Endodermal cell (in vitro differentiated cells): ENCODE results near the gene ABI2. TPM values are rescaled to one million over a fixed set of nuclear protein-coding genes. Genes with fewer than 3 reads are reported as not detected.

ENCODE experiments used
- DNase-seq: peaks from one replicate; pipeline ENCODE4 v3.0.0-alpha.2; 2017
- H3K27ac ChIP-seq: 2 replicates; pipeline ENCODE4 v1.5.1; 2013; ENCODE audit warnings: mild to moderate bottlenecking, low read depth, low read length, moderate library complexity
- H3K27me3 ChIP-seq: 2 replicates; pipeline ENCODE4 v1.6.1; 2013; ENCODE audit warnings: mild to moderate bottlenecking, low read length, moderate library complexity; ENCODE audit not compliant: insufficient read depth, control insufficient read depth, poor library complexity, severe bottlenecking
- H3K36me3 ChIP-seq: 2 replicates; pipeline ENCODE4 v1.7.0; 2013; ENCODE audit warnings: mild to moderate bottlenecking, low read length, moderate library complexity; ENCODE audit not compliant: control insufficient read depth, insufficient read depth
- H3K4me1 ChIP-seq: one replicate; pipeline ENCODE4 v1.7.0; 2013; ENCODE audit warnings: low read length; ENCODE audit not compliant: control insufficient read depth, insufficient read depth
- H3K4me3 ChIP-seq: 2 replicates; pipeline ENCODE4 v1.5.1; 2013; ENCODE audit warnings: mild to moderate bottlenecking, low read length, moderate library complexity
- H3K9ac ChIP-seq: 2 replicates; pipeline ENCODE4 v1.6.1; 2013; ENCODE audit warnings: mild to moderate bottlenecking, low read length, moderate library complexity; ENCODE audit not compliant: poor library complexity, severe bottlenecking; ENCODE audit errors: extremely low read depth
- H3K9me3 ChIP-seq: 2 replicates; pipeline ENCODE4 v1.6.1; 2013; ENCODE audit warnings: mild to moderate bottlenecking, low read length, moderate library complexity; ENCODE audit not compliant: control insufficient read depth
- H3K27ac Mint-ChIP-seq: 2 replicates; pipeline ENCODE4 v1.8.0; 2020; ENCODE audit warnings: mixed read lengths
- H3K27me3 Mint-ChIP-seq: 2 replicates; pipeline ENCODE4 v1.8.0; 2021; ENCODE audit warnings: mild to moderate bottlenecking, mixed read lengths; ENCODE audit not compliant: insufficient read depth
- H3K36me3 Mint-ChIP-seq: 2 replicates; pipeline ENCODE4 v1.8.0; 2020; ENCODE audit warnings: low read depth, mixed read lengths
- H3K4me1 Mint-ChIP-seq: 2 replicates; pipeline ENCODE4 v1.8.0; 2020; ENCODE audit warnings: mixed read lengths
- H3K4me3 Mint-ChIP-seq: 2 replicates; pipeline ENCODE4 v1.8.0; 2020; ENCODE audit warnings: mild to moderate bottlenecking, moderate library complexity, mixed read lengths
- H3K9me3 Mint-ChIP-seq: 2 replicates; pipeline ENCODE4 v1.8.0; 2020; ENCODE audit warnings: mild to moderate bottlenecking, mixed read lengths
- WGBS, 2 experiments: methylation state at CpG; one replicate each; pipeline versions ENCODE4 v1.1.5 to v1.1.7; 2013; ENCODE audit warnings: missing lambda C conversion rate in 2 of 2, mixed read lengths in 1 of 2; ENCODE audit not compliant: insufficient coverage in 1 of 2, insufficient read length in 1 of 2; 5-methylcytosine and 5-hydroxymethylcytosine counted together
- total RNA-seq, 2 donors: library from RNA; stranded (reverse); fragmentation: NEBNext Ultra II Directional in 1 of 2; extraction: Animal tissue kit (Norgen Biotek cat#: 25700) in 1 of 2; gene quantifications; 2 replicates in 1 of 2; 3 replicates in 1 of 2; pipeline ENCODE4 v1.2.1, GENCODE V29; 2021
- TF ChIP-seq, protein P1 (sequence below): fragments of 200-600 bp; sonication (generic); conservative IDR thresholded peaks from 2 replicates; pipeline ENCODE4 v1.5.0; 2021; ENCODE audit warnings: antibody characterized with exemption, mild to moderate bottlenecking

Gene ABI2
- total RNA-seq, 2 donors from 2014 or later = 115 to 139 TPM

GRCh38 chr2:203399031-203399430 lies 70.8 kb downstream of the ABI2 start:
- Mint-ChIP-seq H3K9me3 (no peaks in the 10 kb centered on the region), H3K4me3 (no peak overlapping the region), H3K36me3 (peaks cover 56% of the 10 kb centered on the region), H3K27ac (no peak overlapping the region), H3K27me3 (no peaks in the 10 kb centered on the region), H3K4me1 (peaks cover 4% of the 10 kb centered on the region)
- H3K27ac ChIP-seq = no peak overlapping the region
- peaks cover 8% of the 10 kb centered on the region for H3K9me3 ChIP-seq
- no peaks in the 10 kb centered on the region for H3K27me3 ChIP-seq
- no peaks in the 10 kb centered on the region for H3K4me1 ChIP-seq
- TF ChIP-seq, protein P1, sequence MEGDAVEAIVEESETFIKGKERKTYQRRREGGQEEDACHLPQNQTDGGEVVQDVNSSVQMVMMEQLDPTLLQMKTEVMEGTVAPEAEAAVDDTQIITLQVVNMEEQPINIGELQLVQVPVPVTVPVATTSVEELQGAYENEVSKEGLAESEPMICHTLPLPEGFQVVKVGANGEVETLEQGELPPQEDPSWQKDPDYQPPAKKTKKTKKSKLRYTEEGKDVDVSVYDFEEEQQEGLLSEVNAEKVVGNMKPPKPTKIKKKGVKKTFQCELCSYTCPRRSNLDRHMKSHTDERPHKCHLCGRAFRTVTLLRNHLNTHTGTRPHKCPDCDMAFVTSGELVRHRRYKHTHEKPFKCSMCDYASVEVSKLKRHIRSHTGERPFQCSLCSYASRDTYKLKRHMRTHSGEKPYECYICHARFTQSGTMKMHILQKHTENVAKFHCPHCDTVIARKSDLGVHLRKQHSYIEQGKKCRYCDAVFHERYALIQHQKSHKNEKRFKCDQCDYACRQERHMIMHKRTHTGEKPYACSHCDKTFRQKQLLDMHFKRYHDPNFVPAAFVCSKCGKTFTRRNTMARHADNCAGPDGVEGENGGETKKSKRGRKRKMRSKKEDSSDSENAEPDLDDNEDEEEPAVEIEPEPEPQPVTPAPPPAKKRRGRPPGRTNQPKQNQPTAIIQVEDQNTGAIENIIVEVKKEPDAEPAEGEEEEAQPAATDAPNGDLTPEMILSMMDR = no peak
- peaks cover 44% of the 10 kb centered on the region for H3K36me3 ChIP-seq
- H3K9ac ChIP-seq = no peak overlapping the region
- no peak overlapping the region for H3K4me3 ChIP-seq
- 91% methylated on average over 1 of the region's 1 CpG; no CpG with 5 or more reads in 1 of the 2 experiments for WGBS, 2 experiments
- no peak for DNase-seq

GRCh38 chr2:203400805-203401585 lies 72.8 kb downstream of the ABI2 start:
- Histone ChIP-seq H3K4me3 (no peak overlapping the region), H3K27me3 (no peaks in the 10 kb centered on the region), H3K9me3 (peaks cover 8% of the 10 kb centered on the region), H3K27ac (no peak overlapping the region), H3K4me1 (no peaks in the 10 kb centered on the region), H3K36me3 (peaks cover 50% of the 10 kb centered on the region), H3K9ac (no peak overlapping the region)
- no peaks in the 10 kb centered on the region for H3K9me3 Mint-ChIP-seq
- WGBS, 2 experiments = 95% methylated on average over 2 of the region's 2 CpGs; no CpG with 5 or more reads in 1 of the 2 experiments
- TF ChIP-seq, protein P1 = no peak
- peaks cover 4% of the 10 kb centered on the region for H3K4me1 Mint-ChIP-seq
- H3K27ac Mint-ChIP-seq = no peak overlapping the region
- no peak overlapping the region for H3K4me3 Mint-ChIP-seq
- H3K36me3 Mint-ChIP-seq = peaks cover 57% of the 10 kb centered on the region
- DNase-seq = no peak
- H3K27me3 Mint-ChIP-seq = no peaks in the 10 kb centered on the region

DNA sequence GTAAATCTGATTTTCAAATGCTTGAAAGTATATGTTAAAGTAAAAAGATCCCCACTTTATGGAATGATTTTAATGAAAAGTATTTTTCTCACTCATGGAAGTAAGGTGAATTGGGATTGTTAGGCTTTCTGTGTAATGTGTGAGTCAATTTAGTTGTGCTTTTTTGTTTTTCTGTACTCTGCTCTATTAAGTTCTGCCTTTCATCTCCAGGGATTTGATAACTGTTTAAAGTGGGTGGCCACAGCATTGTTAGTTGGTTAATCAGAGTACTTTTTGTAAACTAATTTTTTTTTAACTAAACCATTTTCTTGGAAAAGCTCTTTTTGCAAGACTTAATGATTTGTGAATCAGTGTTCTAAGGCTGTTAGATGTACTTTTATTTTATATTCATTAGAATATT lies 76.8 kb downstream of the ABI2 start:
- H3K27me3 ChIP-seq = no peaks in the 10 kb centered on the region
- H3K9me3 ChIP-seq = no peaks in the 10 kb centered on the region
- no peak overlapping the region for H3K4me3 ChIP-seq
- no peak overlapping the region for H3K9ac ChIP-seq
- Mint-ChIP-seq H3K36me3 (peaks cover 61% of the 10 kb centered on the region), H3K27me3 (no peaks in the 10 kb centered on the region), H3K27ac (no peak overlapping the region), H3K9me3 (no peaks in the 10 kb centered on the region), H3K4me1 (no peaks in the 10 kb centered on the region), H3K4me3 (no peak overlapping the region)
- TF ChIP-seq, protein P1 = no peak
- no peak for DNase-seq
- H3K4me1 ChIP-seq = no peaks in the 10 kb centered on the region
- peaks cover 57% of the 10 kb centered on the region for H3K36me3 ChIP-seq
- no peak overlapping the region for H3K27ac ChIP-seq
